OCI-LY3 (cell line): ENCODE measurements around the gene CARNS1.

Experiments
- CTCF ChIP-seq: fragments of 200-600, 300-600 bp; sonication (generic); IDR thresholded peaks from 2 replicates; pipeline ENCODE4 v1.5.1; 2014; ENCODE audit warnings: antibody characterized with exemption, low read length, low read depth
- EZH2phosphoT487 ChIP-seq: fragments of 200-600 bp; shearing (Covaris generic); IDR thresholded peaks from 2 replicates; pipeline ENCODE4 v1.6.1; 2018; ENCODE audit warnings: antibody characterized with exemption, mixed run types, low read depth

GRCh38 chr11:67411785-67412152, 3.7 kb upstream of the CARNS1 start:
- TF ChIP-seq CTCF (no peak), EZH2phosphoT487 (no peak)
